Fibroblast of lung (primary cell): Measurements from ENCODE around the gene EPN3.

Experiments
- EZH2 ChIP-seq: IDR thresholded peaks from 2 replicates; pipeline ENCODE4 v1.5.1; 2012; ENCODE audit warnings: low read length, control low read depth, mild to moderate bottlenecking; ENCODE audit errors: missing control alignments
- TF ChIP-seq, protein P1 (sequence below), 2 donors: IDR thresholded peaks in 1 of 2; conservative IDR thresholded peaks in 1 of 2; 1 replicate in 1 of 2; 2 replicates in 1 of 2; pipeline ENCODE4 v1.5.1; 2011 to 2012; ENCODE audit warnings: low read length in 2 of 2, control low read depth in 1 of 2, inconsistent platforms in 1 of 2, low read depth in 1 of 2, mild to moderate bottlenecking in 1 of 2

DNA sequence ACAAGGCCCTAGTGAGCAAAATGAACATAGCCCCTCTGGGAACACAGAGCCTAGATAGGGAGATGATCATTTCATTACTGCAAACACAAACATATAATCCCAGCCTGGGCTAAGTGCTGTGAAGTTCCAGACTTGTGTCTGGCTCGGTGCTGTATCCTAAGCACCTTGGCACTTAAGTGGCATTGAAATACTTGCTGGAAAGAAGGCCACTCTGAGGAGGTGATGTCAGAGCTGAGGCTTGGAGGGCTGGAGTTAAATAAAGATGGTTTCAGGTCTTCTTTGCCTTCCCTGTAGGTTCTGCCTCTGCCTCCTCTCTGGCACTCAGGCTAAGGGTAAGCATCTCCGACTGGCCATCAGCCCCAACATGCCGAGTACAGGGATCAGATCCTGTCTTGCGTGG, 25.6 kb downstream of the EPN3 start:
- TF ChIP-seq, protein P1, sequence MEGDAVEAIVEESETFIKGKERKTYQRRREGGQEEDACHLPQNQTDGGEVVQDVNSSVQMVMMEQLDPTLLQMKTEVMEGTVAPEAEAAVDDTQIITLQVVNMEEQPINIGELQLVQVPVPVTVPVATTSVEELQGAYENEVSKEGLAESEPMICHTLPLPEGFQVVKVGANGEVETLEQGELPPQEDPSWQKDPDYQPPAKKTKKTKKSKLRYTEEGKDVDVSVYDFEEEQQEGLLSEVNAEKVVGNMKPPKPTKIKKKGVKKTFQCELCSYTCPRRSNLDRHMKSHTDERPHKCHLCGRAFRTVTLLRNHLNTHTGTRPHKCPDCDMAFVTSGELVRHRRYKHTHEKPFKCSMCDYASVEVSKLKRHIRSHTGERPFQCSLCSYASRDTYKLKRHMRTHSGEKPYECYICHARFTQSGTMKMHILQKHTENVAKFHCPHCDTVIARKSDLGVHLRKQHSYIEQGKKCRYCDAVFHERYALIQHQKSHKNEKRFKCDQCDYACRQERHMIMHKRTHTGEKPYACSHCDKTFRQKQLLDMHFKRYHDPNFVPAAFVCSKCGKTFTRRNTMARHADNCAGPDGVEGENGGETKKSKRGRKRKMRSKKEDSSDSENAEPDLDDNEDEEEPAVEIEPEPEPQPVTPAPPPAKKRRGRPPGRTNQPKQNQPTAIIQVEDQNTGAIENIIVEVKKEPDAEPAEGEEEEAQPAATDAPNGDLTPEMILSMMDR (conservative IDR thresholded peaks at IDR 0.05 in 1 of 2, IDR thresholded peaks at IDR 0.05 in 1 of 2; ENCODE audit: low read depth in 1 of 2, low read length in 2 of 2), result no peak
- TF ChIP-seq EZH2, result no peak
